Hematopoietic multipotent progenitor cell (in vitro differentiated cells): ENCODE results near the gene KLHL6. TPM values are rescaled to one million over a fixed set of nuclear protein-coding genes. Genes with fewer than 3 reads are reported as not detected.
"Not testable (repeated sequence)": the region's sequence is repeated elsewhere in the genome, so short reads cannot be mapped to it uniquely, and the experiment has no call there.

Source experiments
- DNase-seq, 3 donors: peaks; one replicate each; pipeline ENCODE4 v3.0.0-alpha.2; 2011 to 2015; ENCODE audit warnings: low read depth in 2 of 3, low spot score in 2 of 3
- total RNA-seq: library from RNA; depleted of rRNA; stranded (reverse); fragments of >200 nt; gene quantifications from one replicate; pipeline ENCODE4 v1.2.3, GENCODE V29; 2012

KLHL6 gene
- total RNA-seq, 1 donor = 65.2 TPM

GRCh38 chr3:183511286-183512131, 44.0 kb downstream of the KLHL6 start:
- not testable (repeated sequence) for DNase-seq

- no peak for DNase-seq
These were observed 46.7 kb downstream of the KLHL6 start for GRCh38 chr3:183508821-183509220.

- DNase-seq = no peak
These were observed 48.0 kb downstream of the KLHL6 start for GRCh38 chr3:183507551-183507950.

- DNase-seq = no peak
These were observed 48.7 kb downstream of the KLHL6 start for GRCh38 chr3:183506674-183507320.

GRCh38 chr3:183504597-183504996, 50.9 kb downstream of the KLHL6 start:
- no peak for DNase-seq

- no peak for DNase-seq
These were observed 51.8 kb downstream of the KLHL6 start for GRCh38 chr3:183503746-183504145.

- no peak for DNase-seq
These were observed 53.0 kb downstream of the KLHL6 start for GRCh38 chr3:183502237-183503181.

- no peak for DNase-seq
These were observed 54.4 kb downstream of the KLHL6 start for GRCh38 chr3:183500981-183501704.

GRCh38 chr3:183500319-183500718, 55.2 kb downstream of the KLHL6 start:
- DNase-seq = no peak

GRCh38 chr3:183498634-183499033, 56.9 kb downstream of the KLHL6 start:
- no peak for DNase-seq

GRCh38 chr3:183497313-183497712, 58.2 kb downstream of the KLHL6 start:
- DNase-seq = no peak

- DNase-seq = no peak
These were observed 59.2 kb downstream of the KLHL6 start for GRCh38 chr3:183496311-183496710.

GRCh38 chr3:183494341-183494740, 61.2 kb downstream of the KLHL6 start:
- no peak for DNase-seq

- no peak for DNase-seq
These were observed 62.0 kb downstream of the KLHL6 start for GRCh38 chr3:183493296-183494045.

GRCh38 chr3:183492849-183493179, 62.7 kb downstream of the KLHL6 start:
- no peak for DNase-seq

GRCh38 chr3:183491923-183492848, 63.3 kb downstream of the KLHL6 start:
- no peak for DNase-seq

- DNase-seq = no peak
These were observed 64.2 kb downstream of the KLHL6 start for GRCh38 chr3:183491109-183491922.

- DNase-seq = peak in 2 of 3 donors; percentile 84 to 89
These were observed 64.9 kb downstream of the KLHL6 start for GRCh38 chr3:183490653-183491052.
